Measurements from ENCODE around the gene CTAG1A.
"Not testable (repeated sequence)": the region's sequence is repeated elsewhere in the genome, so short reads cannot be mapped to it uniquely, and the experiment has no call there.

Gene CTAG1A

DNA sequence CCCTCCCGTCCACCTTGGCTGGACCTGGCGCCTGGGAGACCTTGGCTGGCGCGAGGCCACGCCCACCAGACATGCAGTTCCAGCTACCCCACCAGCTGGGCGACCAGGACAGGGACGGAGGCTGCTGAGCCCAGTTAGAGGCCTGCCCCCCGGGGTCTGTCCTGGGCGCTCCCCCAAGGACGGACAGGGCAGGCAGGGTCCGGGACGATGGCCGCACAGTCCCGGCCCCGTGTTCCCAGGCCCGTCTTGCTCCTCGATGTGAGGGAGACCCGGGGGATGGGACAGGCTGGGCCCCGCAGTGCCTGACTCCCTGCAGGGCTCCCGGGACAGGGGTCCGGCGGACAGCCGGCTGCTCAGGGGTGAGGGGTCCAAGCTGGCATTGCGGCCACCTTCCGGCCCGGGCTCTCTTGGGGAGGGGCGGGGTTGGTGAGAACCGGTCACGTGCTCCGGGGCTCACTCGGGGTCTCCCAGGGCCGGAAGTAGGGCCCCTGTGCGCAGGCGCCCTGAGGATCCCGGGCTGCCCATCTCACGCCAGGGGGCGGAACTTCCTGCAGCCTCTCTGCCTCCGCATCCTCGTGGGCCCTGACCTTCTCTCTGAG, at the start of gene CTAG1A:
Gene CTAG1A, plus strand, starts transcription at position 549 of the 599 bp plus-strand sequence. CDS start 74 bp downstream, outside the sequence.
- DNase-seq, result not testable (repeated sequence)

DNA sequence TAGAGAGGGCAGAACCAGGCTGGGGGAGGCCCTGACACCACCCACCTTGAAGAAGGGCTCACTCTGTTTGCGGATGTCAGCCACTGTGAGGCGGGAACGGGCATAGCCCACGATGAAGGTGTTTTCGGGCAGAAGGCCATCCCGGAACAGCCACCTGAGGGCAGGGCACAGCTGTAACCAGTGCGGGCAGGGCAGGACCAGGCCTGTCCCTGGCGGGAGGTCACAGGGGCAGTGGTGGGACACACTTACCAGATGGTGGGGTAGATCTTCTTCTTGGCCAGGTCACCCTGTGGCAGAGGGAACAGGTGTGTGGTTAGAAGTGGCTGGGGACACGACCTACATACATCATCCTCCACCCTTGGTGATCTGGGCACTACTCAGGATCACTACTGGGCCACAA, 49.0 kb upstream of the CTAG1A start:
- DNase-seq, result no peak

DNA sequence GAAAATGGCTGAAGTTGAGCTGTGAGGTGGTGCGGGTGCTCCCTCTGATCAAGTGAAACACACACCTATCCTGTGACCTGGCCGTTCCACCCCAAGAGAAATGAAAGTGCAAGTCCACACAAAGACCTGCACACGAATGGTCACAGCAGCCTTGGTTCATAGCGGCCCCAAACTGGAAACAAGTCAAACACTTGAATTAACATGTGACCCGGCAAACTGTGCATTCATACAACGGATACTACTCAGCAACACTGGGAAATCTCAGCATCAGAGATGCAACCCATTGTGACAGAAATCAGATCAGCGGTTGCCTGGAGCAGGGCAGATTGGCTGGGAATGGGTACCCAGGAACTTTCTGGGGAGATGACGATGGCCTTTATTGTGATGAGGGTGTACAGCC, 45.9 kb upstream of the CTAG1A start:
- DNase-seq, result no peak

DNA sequence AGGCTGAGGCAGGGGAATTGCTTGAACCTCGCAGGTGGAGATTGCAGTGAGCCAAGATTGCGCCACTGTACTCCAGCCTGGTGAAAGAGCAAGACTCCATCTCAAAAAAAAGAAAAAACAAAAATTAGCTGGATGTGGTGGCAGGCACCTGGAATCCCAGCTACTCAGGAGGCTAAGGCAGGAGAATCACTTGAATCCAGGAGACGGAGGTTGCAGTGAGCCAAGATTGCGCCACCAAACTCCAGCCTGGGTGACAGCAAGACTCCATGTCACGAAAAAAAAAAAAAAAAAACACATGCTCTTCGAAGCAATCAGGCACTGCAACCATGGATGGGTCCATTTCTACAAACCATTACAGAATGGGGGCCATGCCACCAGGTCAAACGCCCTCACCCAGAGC, 44.6 kb upstream of the CTAG1A start:
- not testable (repeated sequence) for DNase-seq

DNA sequence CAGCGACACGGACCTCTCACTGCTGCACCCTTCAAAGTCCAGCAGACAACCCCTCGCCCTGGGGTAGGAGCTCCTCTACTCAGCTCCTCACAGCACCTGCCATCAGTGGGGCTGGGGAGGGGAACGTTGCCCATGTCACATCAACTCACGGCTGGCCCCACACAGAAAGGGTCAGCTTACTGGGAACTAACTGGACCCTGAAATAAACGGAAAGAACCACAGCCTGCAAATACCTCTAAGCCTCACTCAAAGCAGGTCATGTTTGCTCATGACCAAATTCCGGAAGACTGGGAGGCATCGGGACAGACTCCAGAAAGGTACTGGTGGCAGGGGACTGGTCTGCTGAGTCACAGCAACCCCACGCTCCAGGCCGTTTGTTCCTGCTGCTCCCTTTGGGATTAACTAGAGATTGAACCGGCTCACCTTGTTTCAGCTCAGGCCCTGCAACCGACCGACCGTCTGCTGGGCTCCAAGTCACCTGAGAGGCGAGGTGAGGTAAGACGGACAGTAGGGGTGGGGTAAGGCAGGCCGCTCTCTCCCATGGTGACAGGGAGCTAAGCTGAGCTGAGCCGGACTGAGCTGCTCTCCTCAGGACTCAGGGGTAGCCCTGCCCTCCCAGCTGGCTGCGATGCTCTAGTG, 43.9 kb upstream of the CTAG1A start:
- DNase-seq, result no peak

DNA sequence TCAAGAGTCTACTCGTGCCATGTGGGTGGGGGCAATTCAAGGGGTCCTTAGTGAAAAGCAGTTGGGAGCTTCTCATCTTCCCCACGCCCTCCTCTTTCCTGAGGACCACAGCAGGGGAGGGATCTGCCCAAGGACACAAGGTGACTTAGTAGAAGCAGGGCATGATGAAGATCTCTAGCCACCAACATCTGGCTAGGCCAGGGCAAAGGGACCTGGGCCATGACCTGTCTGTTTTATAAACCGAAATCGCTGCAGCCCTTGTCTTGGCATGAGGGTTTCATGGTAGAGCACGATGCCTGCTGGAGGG, 43.4 kb upstream of the CTAG1A start:
- no peak for DNase-seq

DNA sequence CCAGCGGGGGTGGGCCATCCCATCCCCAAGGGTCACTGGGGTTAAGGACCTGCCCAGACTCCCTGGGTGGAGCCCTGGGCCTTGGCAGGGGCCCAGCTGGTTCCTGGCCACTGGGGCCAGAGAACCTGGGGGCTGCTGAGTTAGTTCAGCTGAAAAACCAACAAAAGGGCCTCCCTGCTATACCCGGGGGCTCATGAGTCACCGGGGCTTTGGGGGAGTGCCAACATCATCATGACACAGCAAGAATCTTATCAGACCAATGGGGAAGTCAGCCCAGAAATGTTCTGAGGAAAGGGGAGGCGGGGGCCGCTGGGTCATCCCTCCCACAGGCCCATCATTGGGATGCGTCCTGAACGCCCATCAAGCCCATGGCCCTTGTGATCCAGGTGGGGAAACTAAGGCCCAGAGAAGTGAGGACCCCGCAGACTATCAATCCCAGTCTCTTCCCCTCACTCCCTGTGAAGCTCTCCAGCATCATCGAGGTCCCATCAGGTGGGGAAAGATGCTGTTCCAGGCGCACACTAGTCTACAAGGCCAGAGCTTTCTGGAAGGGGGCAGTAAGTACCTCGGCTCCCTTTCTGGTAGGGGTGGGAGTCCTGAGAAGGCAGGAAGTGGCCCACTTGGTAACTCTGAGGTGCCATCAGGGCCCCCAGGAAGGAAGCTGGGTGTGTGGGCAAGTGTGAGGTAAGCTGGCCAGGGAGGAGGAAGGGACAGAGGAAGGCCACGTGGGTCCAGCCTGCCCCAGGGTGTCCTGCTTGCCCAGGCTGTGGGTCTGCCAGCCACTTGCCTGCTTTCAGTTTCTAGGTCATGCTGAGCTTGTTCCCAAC, 42.8 kb upstream of the CTAG1A start:
- DNase-seq, result peak; percentile 81

DNA sequence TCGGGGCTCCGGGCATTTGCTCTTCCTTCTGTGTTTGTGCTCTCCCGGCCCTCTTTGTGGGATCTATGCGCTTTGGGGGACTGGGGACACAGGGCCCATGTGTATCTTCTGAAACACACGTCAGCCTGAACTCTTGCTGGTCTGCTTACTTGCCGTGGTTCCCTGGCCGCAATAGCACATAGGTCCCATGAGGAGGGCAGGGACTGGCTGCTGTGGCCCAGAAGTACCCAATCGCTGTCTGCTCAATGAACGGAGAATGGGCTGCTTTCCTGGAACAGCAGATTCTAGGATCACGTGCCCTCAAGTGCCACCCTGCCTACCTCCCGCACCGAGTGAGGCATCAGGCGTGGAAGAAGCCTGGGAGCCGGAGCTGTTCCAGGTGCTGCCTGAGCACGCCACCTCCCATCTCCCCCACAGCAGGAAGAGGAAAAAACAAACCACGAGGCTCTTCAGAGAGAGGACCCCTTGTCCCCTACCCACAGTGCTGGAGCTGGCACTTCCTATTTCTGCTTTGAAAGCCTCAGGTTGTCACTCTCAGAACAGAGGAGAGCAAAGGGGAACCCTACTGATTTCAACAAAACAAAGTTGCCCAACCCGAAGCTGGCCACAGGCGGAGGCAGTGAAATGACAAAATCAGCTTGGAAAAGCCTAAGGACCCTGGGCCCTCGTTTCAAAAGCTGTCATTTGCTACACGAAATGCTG, 42.1 kb upstream of the CTAG1A start:
- no peak for DNase-seq

DNA sequence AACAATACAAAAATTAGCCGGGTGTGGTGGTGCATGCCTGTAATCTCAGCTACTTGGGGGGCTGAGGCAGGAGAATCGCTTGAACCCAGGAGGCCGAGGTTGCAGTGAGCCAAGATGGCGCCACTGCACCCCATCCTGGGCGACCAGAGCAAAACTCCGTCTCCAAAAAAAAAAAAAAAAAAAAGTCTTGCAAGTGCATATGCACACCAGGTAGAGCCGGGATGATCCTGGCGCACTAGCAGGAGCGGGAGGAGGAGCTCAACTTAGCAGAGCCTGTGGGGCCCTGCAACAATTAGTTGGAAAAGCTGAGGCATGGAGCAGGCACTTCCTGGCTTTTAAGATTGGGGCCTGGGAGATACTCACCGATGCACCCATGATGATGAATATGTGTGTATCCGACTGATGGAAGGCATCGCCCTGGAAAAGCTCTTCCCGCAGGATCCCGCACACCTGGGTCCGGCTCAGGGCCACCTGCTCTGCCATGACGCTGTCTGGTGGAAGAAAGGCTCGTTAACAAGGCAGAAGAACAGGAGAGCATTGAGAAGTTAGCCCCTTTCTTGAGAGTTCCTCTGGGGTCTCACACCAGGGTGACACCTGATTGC, 39.2 kb upstream of the CTAG1A start:
- no peak for DNase-seq

DNA sequence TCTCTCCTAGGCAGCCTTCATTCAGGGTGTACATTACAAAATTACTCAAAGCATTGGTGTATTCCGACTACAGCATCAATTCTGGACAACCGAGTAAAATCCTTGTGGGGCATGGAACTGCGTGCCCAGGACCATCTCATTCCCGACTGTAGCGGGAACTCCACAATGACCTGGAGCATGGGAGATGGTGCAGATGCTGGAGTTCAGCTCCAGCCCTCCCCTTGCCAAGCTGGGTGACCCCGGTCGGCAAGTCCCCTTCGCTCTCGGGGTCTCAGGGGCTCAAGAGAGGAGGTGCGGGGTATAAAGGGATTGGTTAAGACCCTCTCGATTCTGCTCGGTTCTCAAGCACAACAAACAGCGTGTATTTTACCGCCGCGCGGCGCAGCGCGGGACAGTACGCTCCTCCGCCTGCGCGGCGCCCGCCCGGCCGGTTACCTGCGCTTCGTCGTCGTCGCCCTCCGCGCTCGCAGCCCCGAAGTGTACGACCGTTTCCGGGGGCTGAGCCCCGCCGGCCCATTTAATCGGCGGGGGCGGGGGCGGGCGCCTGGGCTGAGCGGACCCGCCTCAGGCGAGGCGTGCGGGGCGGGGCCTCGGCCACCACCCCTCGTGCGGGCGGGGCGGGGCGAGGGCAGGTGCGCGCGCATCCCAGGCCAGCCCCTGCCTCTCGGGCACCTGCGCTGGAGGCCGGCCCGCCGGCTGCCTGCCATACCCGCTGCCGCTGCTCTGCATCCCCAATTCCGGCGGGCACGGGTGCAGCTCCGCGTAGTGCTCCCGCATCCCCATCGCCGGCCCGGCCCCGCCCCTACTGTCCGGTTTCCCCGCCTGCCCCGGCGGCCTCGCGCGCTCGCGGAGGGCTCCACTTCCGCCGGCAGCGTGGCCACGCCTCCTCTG, 38.3 kb upstream of the CTAG1A start, which contains the start of gene G6PD:
Gene G6PD, minus strand, starts transcription at position 493 of the 891 bp plus-strand sequence. CDS start 691 bp downstream, outside the sequence.
- no peak for DNase-seq

DNA sequence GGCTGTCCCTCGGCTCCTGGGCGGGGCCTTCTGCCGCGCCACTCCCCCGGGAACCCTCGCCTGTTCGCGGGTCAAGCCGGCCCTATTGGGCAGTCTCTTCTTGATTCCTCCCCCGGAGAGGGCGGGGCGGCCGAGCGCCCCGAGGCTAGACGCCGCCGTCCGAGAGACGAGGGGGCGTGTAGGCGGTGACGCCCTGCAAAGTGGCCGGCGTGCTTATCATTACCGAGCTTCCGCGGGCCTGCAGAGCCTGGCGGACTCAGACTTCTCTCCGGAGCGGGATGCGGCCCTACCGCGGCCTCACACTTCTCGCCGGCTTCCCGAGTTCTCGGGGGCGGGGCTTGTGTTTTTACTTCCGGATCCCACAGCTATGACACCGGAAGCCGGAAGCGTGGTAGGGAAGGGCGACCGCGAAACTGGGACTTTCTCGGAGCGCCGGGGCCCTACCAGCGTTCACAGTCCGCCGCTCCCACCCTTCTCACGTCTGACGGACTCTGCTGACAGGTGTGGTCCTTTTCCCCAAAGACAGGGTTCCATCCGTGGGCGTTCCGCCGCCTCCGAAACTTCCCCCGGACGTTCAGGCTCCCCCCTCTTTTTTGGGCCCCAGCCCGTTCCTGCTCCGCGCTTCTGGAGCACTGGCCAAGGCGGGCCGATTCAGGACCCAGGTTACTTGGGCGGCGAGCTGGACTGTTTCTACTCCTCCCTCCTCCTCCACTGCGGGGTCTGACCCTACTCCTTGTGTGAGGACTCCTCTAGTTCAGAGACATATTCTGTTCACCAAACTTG, 37.5 kb upstream of the CTAG1A start, which contains the start of gene IKBKG:
Gene IKBKG, plus strand, starts transcription at position 376 of the 783 bp plus-strand sequence. CDS start 4,383 bp downstream, outside the sequence.
- peak; percentile 83 for DNase-seq

DNA sequence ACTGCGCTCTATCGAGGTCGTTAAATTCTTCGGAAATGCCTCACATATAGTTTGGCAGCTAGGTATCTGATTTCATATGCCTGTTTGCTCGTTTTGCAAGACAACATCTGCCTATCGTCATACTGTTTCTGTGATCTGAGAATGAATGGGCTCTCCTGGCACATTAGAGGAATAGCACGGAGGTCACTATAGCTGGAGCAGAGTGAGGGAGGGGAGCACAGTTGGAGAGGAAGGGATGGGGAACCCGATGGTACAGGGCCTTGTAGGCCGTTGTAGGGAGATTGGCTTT, 37.0 kb upstream of the CTAG1A start:
- DNase-seq, result peak; percentile 26

DNA sequence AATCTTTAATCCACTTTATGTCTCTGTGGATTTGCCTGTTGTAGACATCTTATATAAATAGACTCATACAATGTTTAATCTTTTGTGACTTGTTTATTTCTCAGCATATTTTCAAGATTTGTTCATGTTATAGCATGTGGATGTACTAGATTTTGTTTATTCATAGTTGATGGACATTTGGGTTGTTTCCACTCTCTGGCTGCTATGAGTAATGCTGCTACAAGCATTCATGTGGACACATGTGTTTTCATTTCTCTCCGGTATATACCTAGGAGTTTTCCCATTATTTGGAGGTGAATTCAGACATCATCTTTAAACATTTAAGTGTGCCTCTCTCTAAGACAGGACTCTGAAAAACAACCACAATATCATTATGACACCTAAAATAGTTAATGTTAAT, 35.2 kb upstream of the CTAG1A start:
- peak; percentile 56 for DNase-seq

DNA sequence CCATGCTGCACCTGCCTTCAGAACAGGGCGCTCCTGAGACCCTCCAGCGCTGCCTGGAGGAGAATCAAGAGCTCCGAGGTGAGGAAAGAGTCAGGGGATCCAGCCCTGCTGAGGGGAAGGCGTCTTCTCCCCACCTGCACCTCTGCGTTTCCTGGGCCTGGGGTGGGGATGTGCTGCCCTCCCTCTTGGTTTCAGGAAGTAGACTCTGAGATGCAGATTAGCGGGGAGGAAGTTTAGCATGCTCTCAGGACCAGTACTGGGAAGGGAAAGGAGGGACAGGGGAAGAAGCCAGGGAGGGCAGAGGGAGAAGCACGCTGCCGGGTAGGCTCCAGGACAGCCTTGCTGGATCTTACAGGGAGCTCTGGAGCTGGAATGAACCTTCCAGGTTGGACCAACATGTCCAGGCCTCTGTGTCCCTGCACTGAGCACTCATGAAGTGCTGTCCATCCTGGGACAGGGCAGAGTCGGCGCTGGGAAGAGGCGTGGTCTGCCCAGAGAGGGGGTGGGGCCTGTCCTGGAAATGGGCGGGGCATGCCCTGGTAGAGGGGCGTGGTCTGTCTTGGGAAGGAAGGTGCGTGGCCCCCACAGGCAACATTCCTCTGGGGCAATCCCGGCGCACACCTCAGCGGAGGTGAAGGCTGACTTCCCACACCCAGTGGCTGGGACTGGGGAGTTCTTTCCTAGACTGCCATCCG, 32.7 kb upstream of the CTAG1A start:
- DNase-seq, result not testable (repeated sequence)

DNA sequence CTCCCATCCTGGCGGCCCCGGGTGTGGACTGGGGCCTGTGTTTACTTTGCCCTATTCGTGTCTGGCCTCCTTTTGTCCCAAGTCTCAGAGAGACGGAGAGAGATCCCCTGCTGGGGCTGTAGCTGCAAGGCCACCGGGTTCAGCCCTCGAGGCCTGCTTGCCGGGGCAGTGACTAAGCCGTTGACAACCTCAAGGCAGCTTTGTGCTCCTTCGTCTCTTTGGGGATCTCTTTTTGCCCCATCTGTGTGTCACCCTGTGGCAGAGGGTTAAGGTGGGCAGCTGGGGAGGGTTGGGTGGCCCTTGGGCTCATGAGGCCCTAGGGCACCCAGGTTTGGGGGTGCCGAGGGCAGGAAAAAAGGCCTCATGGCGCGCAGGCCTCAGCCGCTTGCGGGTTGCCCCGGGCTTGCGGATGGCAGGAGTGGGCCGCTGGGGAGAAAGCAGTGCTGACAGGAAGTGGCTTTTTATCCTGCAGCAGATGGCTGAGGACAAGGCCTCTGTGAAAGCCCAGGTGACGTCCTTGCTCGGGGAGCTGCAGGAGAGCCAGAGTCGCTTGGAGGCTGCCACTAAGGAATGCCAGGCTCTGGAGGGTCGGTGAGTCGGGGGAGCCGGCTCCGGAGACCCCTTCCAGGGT, 26.8 kb upstream of the CTAG1A start:
- DNase-seq, result not testable (repeated sequence)

DNA sequence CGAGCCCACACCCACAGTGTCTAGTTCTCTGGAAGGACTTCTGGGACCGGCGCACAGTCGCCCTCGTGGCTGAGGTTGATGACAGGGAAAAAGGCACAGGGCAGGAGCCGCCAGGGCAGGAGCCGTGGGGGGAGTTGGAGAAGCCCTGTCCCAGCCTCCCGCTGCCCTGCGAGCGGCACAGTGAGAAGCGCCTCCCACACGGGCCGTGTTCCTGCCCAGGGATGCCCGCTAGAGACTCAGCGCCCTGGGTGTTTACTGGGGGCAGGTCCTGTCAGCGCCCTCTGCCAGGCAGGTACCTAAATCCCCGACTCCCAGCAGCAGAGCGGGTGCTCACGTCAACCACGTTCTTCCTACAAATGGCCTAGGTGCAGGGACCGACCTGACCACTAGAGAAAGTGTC, 26.0 kb upstream of the CTAG1A start:
- not testable (repeated sequence) for DNase-seq

DNA sequence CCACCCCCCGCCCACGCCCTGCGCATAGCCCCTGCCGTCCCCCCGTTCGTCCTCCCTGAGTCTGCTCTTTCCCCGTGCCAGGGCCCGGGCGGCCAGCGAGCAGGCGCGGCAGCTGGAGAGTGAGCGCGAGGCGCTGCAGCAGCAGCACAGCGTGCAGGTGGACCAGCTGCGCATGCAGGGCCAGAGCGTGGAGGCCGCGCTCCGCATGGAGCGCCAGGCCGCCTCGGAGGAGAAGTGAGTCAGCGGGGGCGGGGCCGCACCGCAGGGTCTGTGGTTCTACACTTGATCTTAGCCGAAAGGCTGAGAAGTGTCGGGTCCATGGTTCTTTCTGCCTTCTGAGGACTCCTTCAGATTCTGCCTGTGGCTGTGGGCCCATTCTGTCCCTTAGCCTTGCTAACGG, 24.6 kb upstream of the CTAG1A start:
- DNase-seq, result not testable (repeated sequence)

DNA sequence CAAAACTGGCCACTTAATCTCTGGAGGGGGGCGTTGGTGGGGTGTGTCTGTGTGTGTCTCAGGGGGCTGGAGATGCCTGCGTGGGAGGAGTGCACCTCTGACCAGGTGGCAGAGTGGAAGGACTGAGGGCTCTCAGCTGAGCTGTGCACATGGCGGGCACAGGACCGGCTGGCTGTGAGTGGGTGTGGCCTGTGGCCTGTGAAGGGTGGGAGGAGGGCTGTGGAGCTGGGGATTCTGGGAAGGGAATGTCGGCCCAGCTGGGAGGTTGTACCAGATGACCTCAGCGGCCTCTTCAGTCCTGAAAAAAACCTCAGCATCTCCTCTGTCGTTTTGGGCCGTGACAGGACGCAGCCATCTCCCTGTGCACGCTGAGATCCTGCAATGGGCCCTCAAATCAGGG, 22.6 kb upstream of the CTAG1A start:
- not testable (repeated sequence) for DNase-seq

DNA sequence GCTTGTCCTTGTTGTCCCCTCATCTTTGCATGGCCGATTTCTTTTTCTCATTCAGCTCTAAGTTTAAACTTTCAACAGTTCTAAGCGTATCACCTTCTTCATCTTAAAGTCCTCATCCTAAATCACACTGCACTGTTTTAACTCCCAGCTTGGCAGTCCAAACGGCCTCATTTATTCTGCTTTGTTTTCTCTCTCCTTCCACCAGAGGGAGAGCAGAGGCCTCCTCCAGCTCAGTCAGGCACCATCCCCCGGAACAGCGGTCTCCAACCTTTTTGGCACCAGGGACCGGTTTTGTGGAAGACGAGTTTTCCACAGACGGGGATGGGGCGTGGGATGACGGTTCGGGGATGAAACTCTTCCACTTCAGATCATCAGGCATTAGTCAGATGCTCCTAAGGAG, 14.6 kb upstream of the CTAG1A start:
- not testable (repeated sequence) for DNase-seq

DNA sequence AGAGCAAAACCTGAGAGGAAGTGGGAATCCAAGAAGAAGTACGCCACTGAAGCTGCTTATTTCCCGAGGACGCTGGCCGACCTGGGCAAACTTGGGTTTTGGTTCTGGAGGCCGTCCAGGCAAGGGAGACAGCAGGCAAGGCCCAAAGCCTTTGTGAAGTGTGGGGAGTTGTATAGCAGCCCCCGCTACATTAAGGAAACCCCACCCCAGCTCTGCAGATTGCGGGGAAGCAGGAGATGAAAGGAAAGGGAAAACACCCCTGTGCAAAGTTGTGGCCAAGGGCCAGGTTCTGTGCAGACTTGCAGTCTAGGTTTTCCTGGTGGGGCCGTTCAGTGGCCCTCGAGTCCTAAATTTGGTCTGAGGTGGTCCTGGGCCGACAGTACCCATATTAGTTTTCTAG, 11.9 kb upstream of the CTAG1A start:
- DNase-seq, result not testable (repeated sequence)

All from HCEC 1CT (cell line).